ENCODE measurements around the gene KDM6A. TPM values are rescaled to one million over a fixed set of nuclear protein-coding genes. Genes with fewer than 3 reads are reported as not detected.
A peak's percentile ranks its signal among the peaks of the same experiment; 100 is the strongest.
"Not testable (repeated sequence)": the region's sequence is repeated elsewhere in the genome, so short reads cannot be mapped to it uniquely, and the experiment has no call there.

The KDM6A gene
- 8.1 TPM for polyA plus RNA-seq (2013, experiment 1 of 2; ENCODE audit: insufficient read length)
- 8.1 TPM for polyA plus RNA-seq (2013, experiment 2 of 2; ENCODE audit: insufficient read length)

DNA sequence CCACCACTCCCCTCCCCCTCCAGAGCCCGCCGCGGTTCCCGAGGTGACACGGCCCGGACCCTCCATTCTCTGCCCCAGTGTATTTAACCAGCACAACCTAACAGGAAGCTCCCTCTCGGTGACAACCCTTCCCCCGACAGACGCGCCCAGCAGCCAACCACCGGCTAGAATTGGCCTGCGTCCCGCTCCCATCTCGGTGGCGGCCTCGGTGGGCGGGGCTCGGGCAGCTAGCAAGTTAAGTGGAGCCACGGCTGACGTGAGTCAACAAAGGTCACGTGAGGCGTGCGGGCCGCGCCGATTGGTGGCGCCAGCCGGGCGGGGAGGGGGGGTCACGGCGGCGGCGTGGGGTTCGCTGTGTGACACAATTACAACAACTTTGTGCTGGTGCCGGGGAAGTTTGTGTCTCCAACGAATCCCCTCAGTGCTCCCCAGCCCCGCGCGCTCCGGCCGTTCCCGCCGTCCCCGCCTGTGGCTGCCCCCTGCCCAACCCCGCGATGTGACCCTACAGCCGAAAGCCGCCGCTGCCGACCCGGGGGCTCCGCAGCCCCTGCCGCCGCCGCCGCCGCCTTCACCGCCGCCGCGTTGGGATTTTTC is at the start of gene KDM6A:
Gene KDM6A, plus strand, starts transcription at position 368 of the 594 bp plus-strand sequence. CDS start 364 bp downstream, outside the sequence.
- peak; percentile 96 for DNase-seq

DNA sequence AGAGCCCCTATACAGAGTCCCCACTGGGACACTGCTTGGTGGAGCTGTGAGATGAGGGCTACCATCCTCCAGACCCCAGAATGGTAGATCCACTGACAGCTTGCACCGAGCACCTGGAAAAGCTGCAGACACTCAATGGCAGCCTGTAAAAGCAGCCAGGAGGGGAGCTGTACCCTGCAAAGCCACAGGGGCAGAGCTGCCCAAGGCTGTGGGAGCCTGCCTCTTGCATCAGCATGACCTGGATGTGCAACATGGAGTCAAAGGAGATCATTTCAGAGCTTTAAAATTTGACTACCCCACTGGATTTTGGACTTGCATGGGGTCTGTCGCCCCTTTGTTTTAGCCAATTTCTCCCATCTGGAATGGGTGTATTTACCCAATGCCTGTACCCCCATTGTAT is 49.8 kb upstream of the KDM6A start:
- not testable (repeated sequence) for DNase-seq

DNA sequence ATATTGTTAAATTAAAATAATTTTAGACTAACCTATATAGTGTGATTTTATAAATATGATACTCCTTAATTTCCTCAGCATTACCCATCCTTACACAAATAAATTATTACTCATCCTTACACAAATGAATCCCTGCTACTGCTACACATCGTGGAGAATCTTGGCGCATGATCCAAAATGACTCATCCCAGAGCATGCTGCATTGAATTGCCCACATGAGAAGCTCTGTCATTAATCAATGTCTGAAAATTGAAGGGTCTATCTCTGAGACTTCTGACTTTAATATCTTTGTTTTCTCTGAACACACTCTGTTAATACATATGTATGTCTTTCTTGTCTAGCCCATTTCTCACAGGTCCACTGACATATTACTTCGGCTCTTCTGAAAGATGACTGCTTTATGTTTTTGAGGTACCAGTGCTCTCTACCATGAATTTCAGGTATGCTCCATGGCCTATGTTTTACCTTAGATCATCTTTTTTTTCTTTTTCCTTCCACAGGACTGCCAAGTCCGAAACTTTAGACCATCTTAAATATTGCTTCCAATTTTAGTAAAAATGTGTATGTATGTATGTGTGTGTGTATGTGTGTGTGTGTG is 44.9 kb upstream of the KDM6A start:
- peak; percentile 85 for DNase-seq

DNA sequence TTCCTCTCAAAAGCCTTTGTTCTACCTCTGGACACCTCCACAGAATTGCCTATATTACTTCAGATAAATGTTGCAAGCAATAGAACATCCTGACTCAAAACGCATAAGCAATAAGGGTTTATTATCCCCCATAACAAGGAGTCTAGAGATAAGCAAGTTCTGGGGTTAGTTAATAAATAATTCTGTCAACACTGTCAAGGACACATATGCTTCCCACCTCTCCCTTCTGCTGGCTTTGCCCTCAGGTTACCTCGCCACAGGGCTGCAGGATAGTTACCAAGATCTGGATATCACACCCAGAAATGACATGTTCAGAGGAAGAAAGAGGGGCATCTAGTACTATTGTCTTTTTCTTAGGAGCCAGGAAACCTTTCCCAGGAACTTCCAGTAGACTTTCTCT is 43.2 kb upstream of the KDM6A start:
- no peak for DNase-seq

DNA sequence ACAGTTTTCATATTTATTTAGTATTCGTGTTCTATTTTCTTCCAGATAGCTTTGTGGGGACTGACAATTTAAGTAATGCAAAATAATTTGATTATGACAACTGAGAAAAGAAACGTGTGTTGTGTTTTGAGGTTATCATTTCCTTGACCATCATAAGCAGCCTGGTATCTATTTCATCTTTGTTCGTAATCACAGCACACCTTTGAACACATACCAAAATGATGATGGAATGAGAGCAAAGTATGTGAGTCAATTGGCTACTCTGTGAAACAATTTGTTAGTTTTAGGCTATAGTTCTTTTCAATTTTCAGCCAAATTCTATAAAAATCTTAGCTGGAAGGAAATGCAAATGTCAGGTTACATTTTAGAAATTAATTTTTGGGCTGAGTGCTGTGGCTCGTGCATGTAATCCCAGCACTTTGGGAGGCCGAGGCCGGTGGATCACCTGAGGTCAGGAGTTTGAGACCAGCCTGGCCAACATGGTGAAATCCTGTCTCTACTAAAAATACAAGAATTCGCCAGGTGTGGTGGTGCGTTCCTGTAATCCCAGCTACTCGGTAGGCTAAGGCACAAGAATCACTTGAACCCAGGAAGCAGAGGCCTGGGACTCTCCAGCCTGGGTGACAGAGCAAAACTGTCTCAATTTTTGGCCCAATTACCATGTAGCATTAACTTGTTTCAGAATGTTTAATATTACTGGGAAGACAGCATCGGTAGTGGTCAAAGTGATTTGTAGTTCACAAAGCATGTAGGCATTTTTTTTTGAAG is 30.3 kb upstream of the KDM6A start:
- DNase-seq, result no peak

DNA sequence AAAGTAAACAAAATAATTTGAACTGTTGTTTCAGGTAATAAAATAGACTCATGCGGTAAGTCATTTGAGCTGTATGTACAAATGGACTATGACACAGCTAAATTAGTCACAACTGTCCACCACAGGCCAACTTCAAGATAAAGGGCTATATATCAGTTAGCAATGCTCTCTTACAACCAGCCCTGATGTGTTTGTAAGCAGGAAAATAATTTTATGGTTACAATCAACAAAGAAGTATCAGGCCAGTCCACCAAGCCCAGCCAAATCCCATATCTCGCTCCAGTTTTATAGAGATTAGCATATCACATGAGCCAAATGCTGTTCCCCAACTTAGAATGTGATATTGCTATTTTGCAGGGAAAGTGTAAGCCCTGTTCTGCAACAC is 29.7 kb upstream of the KDM6A start:
- DNase-seq, result no peak

DNA sequence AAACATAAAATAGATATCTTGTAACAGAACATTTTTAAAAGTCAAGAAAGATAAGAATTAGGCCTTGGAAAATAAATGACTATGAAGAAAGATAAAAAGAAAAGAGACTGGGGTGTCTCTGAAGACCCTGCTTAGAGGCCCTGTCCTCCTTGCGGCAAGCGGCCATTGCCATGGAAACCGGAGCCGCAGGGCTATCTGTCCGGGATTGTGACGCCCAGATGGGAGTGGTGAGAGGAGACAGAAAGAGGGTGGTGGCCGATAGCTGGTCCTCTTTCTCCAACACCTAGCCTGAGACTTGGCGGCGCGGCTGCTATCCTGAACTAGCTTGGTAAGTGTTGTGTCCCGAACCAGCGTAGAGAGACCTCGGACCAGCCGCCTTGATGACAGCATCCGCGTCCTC is 29.2 kb upstream of the KDM6A start, which contains the start of gene DUSP21:
Gene DUSP21, plus strand, starts transcription at position 269 of the 400 bp plus-strand sequence. Its CDS starts 112 bp downstream, at position 381.
- no peak for DNase-seq

DNA sequence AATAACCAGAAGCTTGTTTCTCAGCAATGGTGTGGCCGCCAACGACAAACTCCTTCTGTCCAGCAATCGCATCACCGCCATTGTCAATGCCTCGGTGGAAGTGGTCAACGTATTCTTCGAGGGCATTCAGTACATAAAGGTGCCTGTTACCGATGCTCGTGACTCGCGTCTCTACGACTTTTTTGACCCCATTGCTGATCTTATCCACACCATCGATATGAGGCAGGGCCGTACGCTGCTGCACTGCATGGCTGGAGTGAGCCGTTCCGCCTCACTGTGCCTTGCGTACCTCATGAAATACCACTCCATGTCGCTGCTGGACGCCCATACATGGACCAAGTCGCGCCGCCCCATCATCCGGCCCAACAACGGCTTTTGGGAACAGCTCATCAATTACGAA is 28.8 kb upstream of the KDM6A start:
- no peak for DNase-seq

DNA sequence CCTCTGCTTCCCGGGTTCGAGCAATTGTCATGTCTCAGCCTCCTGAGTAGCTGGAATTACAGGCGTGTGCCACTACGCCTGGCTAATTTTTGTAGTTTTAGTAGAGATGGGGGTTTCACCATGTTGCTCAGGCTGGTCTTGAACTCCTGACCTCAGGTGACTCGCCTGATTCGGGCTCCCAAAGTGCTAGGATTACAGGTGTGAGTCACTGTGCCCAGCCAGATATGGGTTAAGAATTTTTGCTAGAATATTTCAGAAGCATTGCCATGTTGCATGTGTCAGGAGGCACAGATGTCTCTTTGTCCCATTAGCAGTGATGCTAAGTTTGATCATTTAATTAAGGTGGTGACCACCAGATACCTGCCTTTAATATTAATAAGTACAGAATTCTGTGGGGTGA is 22.1 kb upstream of the KDM6A start:
- not testable (repeated sequence) for DNase-seq

DNA sequence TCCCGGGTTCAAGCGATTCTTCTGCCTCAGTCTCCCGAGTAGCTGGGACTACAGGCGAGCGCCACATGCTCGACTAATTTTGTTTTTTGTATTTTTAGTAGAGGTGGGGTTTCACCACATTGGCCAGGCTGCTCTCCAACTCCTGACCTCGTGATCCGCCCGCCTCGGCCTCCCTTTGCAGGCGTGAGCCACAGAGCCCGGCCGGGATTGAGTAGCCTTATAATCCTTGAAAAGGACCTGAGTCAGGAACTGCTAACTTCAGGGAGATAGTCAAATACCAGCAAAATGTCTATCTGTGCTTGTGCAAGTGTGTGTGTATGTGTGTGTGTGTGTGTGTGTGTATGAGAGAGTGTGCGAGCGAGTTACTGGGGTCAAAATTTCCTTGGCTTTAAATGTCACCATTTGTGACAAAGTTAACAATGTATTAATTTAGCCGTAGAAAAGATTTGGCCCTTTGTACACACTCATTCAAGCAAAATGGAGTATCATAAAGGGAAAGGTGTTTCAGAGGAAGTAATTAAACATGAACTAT is 1.8 kb upstream of the KDM6A start:
- no peak for DNase-seq

DNA sequence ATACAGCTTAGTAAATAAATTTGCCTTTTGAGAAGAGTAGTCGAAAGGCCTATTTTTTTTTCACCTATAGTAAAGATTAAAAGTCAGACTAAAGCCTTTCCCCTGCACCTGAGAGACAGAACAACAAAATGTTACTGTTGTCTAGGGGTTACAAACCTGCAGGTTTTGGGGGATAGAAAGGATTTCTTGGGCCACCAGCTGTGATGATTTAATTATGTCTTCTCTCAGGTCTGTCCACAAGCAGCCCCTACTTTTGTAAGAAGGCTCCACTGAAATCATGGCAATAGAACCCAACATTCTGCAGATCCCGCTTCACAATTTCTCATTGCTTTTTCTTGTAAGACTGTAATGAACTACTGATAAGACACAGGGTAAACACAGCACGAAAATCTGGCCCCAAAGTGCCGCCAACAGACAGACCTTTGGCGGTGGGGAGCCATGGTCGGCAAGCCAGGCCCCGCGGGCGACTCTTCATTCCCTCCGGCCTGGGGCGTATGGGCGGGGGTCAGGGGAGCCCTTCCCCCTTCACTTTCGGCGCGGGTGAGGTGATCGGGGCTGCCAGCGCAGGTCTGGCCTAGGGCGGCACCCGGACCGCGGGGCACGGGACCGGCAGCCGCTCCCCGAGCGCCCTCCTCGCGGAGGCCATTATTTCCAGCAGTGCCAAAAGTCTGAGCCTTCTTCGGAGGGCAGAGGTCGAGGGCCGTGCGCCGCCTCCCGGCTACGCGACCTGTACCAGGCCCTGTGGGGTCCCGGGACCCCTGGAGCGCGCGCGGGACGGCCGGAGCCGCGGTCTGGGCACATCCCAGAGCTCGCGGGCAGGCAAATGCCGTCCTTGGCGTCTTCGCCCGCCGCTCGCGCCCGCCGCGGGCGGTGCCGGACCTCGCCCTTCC is 812 bp upstream of the KDM6A start:
- DNase-seq, result no peak

DNA sequence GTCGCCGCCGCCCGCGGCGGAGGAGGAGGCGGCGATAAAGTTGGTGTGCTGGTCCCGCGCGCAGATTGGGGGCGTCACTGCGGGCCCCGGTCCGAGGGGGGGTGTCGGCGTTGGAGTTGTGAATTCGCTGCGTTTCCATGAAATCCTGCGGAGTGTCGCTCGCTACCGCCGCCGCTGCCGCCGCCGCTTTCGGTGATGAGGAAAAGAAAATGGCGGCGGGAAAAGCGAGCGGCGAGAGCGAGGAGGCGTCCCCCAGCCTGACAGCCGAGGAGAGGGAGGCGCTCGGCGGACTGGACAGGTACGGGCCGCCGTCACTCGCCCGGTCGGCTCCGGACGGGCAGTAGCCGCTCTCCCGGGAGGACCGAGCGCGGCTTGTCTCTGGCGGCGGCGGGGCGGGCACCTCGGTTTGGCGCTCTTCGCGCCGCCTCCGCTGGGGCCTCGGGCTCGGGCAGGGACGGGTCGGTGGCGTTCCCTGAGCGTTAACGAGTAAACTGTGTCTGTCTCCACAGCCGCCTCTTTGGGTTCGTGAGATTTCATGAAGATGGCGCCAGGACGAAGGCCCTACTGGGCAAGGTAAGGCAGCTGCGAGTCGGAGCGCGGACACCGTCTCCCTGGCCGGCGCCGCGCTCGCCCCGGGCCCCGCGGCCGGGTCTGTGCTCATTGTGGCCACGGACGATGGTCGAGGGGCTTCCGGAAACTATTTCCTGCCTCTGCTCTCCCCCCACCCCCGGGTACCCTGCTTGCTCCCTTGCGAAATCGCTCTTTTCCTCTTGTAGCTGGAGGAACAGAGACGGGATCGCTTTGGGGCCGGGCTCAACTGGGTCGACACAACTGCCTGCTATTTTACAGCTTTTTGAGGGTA is 658 bp downstream of the KDM6A start:
- DNase-seq, result peak; percentile 49

DNA sequence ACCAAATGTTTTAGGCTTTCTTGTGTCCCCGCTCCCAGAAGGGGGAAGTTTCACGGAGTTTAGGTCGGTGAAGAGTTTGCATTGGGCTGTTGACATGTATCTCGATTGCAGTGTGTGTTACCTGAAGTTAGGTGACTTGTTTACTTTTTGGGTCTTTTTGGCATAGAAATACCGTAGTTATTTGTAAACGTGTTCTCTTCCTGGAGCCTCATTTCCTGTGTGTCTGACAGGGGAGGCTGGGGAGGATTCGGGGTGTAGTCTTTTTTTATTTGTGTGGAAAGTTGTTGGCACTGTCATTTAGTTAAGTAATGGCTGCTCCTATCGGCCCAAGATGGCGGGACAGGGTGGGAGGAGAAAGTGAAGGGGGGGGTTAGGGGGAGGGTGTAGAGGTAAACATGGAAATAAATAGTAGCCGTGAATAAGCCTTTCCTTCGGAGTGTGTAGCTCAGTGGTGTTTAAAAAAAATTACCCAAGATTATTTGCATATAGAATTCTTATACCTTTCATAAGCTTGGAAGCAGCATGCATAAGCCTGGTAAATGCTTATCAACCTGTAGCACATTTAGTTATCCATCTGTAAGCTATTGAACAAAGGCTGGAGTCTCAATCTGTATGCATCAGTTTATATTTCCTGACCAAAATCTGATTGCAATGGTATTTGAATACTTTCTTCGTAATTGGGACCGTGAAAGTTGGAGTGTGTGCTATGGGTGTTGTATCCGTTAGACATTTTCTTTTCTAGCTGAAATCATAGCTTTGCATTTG is 1.6 kb downstream of the KDM6A start:
- peak; percentile 23 for DNase-seq

DNA sequence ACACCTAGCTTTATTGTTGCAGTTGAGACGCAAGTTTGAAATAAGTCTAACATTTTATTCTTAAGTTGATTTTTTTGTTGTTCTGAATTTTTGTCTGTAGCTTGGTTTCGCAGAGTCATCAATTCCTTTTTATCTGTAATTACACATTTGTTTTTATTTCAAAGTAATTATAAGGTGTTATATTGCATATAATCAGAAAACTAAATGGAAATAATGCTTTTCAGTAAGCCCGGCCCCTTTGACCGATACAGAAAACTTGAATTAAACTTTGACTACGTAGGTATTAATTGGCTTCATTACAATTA is 2.1 kb downstream of the KDM6A start:
- DNase-seq, result no peak

DNA sequence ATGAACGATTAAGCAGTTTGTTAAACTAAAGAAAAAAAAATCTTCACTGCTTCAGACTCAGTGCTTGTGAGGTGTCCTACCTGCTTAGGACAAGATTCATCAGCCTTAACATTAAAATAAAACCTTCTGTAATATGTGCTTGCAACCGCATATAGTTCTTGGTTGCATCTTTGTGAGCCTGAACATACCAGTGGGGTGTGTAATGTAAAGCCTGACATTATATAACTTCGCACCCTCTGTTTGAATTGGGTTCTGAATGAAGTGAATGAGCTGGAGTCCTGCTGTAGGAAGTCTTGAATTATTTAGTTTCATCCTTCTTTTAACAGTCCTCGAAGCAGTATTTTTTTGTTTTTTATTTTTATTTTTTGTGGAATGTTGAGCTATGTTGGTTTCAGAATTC is 3.1 kb downstream of the KDM6A start:
- peak; percentile 43 for DNase-seq

DNA sequence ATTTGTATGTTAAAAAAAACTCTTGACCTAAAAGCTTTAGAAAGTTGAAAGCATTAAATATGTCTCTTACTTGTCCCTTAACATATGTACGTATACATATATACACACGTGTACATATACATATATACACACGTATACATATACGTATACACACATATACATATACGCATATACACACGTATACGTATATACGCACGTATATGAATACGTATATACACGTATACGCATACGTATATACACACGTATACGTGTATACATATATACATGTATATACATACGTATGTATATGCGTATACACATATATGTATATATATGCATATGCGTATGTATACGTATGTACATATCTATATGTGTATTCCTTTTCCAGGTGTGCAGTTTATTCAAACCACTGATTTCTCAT is 3.8 kb downstream of the KDM6A start:
- DNase-seq, result no peak

DNA sequence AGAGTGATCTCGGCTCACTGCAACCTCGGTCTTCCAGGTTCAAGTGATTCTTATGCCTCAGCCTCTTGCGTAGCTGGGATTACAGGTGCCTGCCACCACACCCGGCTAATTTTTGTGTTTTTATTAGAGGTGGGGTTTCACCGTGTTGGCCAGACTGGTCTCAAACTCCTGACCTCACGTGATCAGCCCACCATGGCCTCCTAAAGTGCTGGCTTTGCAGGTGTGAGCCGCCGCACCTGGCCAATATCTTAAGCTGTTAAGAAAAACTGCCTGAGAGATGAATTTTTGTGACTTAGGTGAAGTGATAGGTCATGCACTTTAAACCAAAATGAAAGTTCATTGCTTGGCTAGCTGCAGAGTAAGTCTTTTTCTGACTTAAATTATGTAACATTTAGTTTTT is 5.8 kb downstream of the KDM6A start:
- no peak for DNase-seq

DNA sequence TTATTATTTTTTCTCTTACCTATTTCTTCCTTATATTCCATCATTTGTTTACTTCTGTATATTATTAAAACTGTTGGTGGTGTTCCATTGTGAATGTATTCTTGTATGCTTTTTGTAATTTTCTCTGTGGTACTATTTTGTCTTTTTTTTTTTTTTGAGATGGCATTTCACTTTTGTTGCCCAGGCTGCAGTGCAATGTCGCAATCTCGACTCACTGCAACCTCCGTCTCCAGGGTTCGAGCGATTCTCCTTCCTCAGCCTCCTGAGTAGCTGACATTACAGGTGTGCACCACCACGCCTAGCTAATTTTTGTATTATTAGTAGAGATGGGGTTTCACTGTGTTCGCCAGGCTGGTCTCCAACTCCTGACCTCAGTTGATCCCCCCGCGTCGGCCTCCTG is 8.6 kb downstream of the KDM6A start:
- no peak for DNase-seq

DNA sequence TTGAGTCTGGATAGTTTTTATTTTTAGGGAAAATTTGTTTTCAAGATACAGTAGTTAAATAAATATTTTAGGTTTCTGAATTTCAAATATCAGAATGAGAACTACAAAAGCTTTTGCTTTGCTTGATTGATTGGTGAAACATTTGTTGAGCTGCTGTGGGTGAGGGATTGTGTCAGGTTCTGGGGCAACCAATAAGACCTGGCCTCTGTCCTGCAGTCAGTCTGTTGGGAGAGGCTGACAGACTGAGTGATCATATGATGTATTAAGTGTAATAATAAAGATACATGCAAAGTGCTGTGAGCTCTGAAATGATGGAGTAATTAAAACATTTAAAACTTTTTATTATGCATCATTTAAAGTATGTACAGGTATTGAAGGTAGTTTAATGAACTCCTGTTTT is 9.6 kb downstream of the KDM6A start:
- no peak for DNase-seq

DNA sequence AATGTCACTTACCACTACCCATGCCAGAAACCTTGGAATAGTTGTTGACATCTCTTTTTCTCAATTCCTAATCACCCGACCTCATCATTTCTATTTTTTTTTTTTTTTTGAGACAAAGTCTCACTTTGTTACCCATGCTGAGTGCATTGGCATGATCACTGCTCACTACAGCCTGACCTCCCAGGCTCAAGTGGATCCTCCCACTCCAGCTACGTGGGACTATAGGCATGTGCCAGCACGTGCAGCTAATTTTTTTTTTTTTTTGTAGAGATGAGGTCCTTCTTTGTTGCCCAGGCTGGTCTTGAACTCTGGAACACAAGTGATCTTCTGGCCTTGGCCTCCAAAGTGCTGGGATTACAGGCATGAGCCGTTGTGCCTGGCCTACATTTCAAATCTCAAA is 12.0 kb downstream of the KDM6A start:
- DNase-seq, result no peak

DNA sequence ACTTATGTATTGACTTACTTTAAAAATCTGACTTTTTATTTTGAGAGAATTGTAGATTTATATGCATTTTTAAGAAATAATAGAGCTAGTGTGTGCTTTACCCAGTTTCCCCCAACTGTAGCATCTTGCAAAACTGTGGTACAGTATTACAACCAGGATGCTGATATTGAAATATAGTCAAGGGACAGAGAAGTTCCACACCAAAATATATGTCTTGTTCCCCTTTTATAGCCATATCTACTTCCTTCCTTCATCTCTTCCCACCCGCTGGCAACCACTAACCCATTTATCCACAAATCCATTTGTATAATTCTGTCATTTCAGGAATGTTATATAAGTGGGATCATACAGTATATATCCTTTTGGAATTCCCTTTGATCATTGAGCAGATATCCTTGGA is 16.8 kb downstream of the KDM6A start:
- no peak for DNase-seq

All from fibroblast of skin of back (primary cell).